Progenitor cell of endocrine pancreas (in vitro differentiated cells): Measurements from ENCODE around the gene TMEM269. TPM values are rescaled to one million over a fixed set of nuclear protein-coding genes. Genes with fewer than 3 reads are reported as not detected.
"Not testable (repeated sequence)": the region's sequence is repeated elsewhere in the genome, so short reads cannot be mapped to it uniquely, and the experiment has no call there.

Experiments used
- DNase-seq: peaks from one replicate; pipeline ENCODE4 v3.0.0; 2021; ENCODE audit warnings: low spot score; ENCODE audit not compliant: unreplicated experiment
- H3K27ac Mint-ChIP-seq: 2 replicates; pipeline ENCODE4 v1.8.0; 2021; ENCODE audit warnings: mild to moderate bottlenecking, moderate library complexity, mixed read lengths
- H3K27me3 Mint-ChIP-seq: 2 replicates; pipeline ENCODE4 v1.8.0; 2021; ENCODE audit warnings: mixed read lengths
- H3K36me3 Mint-ChIP-seq: 2 replicates; pipeline ENCODE4 v1.8.0; 2022; ENCODE audit warnings: mixed read lengths; ENCODE audit not compliant: insufficient read depth
- H3K4me1 Mint-ChIP-seq: 2 replicates; pipeline ENCODE4 v1.8.0; 2021; ENCODE audit warnings: low read depth, mixed read lengths
- H3K4me3 Mint-ChIP-seq: 2 replicates; pipeline ENCODE4 v1.8.0; 2021; ENCODE audit warnings: low read depth, mild to moderate bottlenecking, moderate library complexity, mixed read lengths
- H3K9me3 Mint-ChIP-seq: 2 replicates; pipeline ENCODE4 v1.8.0; 2021; ENCODE audit warnings: low read depth, mixed read lengths
- CTCF ChIP-seq: fragments of 200-600 bp; sonication (generic); IDR thresholded peaks from one replicate; pipeline ENCODE4 v1.5.0; 2021; ENCODE audit warnings: antibody characterized with exemption, mild to moderate bottlenecking; ENCODE audit not compliant: unreplicated experiment
- total RNA-seq: library from RNA; stranded (reverse); gene quantifications from 2 replicates; pipeline ENCODE4 v1.2.1, GENCODE V29; 2021

The TMEM269 gene
- total RNA-seq, 1 donor from 2014 or later: 0.48 TPM

- Mint-ChIP-seq H3K4me3 (no peak overlapping the region), H3K4me1 (no peaks in the 10 kb centered on the region), H3K27me3 (no peaks in the 10 kb centered on the region), H3K27ac (no peak overlapping the region), H3K9me3 (peaks cover 6% of the 10 kb centered on the region), H3K36me3 (peaks cover 29% of the 10 kb centered on the region)
- TF ChIP-seq CTCF: no peak
- no peak for DNase-seq
Measured at GRCh38 chr1:42806171-42806570, 21.4 kb downstream of the TMEM269 start.

GRCh38 chr1:42806593-42806992 lies 21.8 kb downstream of the TMEM269 start:
- no peak for TF ChIP-seq CTCF
- no peaks in the 10 kb centered on the region for H3K27me3 Mint-ChIP-seq
- no peak for DNase-seq
- H3K9me3 Mint-ChIP-seq: peaks cover 6% of the 10 kb centered on the region
- H3K4me3 Mint-ChIP-seq: no peak overlapping the region
- no peaks in the 10 kb centered on the region for H3K4me1 Mint-ChIP-seq
- no peak overlapping the region for H3K27ac Mint-ChIP-seq
- H3K36me3 Mint-ChIP-seq: peaks cover 32% of the 10 kb centered on the region

GRCh38 chr1:42807056-42807668 lies 22.4 kb downstream of the TMEM269 start:
- DNase-seq: no peak
- TF ChIP-seq CTCF: no peak
- Mint-ChIP-seq H3K9me3 (peaks cover 6% of the 10 kb centered on the region), H3K36me3 (peaks cover 33% of the 10 kb centered on the region), H3K27ac (no peak overlapping the region), H3K4me1 (no peaks in the 10 kb centered on the region), H3K4me3 (no peak overlapping the region), H3K27me3 (no peaks in the 10 kb centered on the region)

- H3K27ac Mint-ChIP-seq, H3K9me3 Mint-ChIP-seq, H3K4me1 Mint-ChIP-seq, H3K27me3 Mint-ChIP-seq, DNase-seq: not testable (repeated sequence)
- Mint-ChIP-seq H3K36me3 (peaks cover 18% of the 10 kb centered on the region), H3K4me3 (peak overlapping the region; percentile 42)
Measured at GRCh38 chr1:42814815-42815214, 30.0 kb downstream of the TMEM269 start.

GRCh38 chr1:42815941-42816584 lies 31.3 kb downstream of the TMEM269 start:
- no peak for DNase-seq
- Mint-ChIP-seq H3K27me3 (no peaks in the 10 kb centered on the region), H3K36me3 (peaks cover 16% of the 10 kb centered on the region), H3K9me3 (no peaks in the 10 kb centered on the region), H3K27ac (peak overlapping the region; percentile 97), H3K4me1 (peaks cover 9% of the 10 kb centered on the region), H3K4me3 (peak overlapping the region; percentile 84)
- no peak for TF ChIP-seq CTCF
